ENCODE measurements around the gene DENND2A.
A peak's percentile ranks its signal among the peaks of the same experiment; 100 is the strongest.
"Not testable (repeated sequence)": the region's sequence is repeated elsewhere in the genome, so short reads cannot be mapped to it uniquely, and the experiment has no call there.

DENND2A gene

GRCh38 chr7:140621401-140622021, 19.1 kb downstream of the DENND2A start:
- FAIRE-seq (peak; percentile 52), DNase-seq (ENCODE audit: insufficient read length, low spot score) (no peak)
- TF ChIP-seq PAX5 (IDR thresholded peaks at IDR 0.05; ENCODE audit: insufficient read depth, low read length, severe bottlenecking): no peak
- no peak for TF ChIP-seq POLR2AphosphoS5 (IDR thresholded peaks at IDR 0.05; ENCODE audit: low read depth, low read length)
- TF ChIP-seq POU2F2 (IDR thresholded peaks at IDR 0.05; ENCODE audit: low read depth, low read length): no peak
- TF ChIP-seq TAF1 (IDR thresholded peaks at IDR 0.05; ENCODE audit: low read depth, low read length): no peak
- no peak for TF ChIP-seq SPI1 (IDR thresholded peaks at IDR 0.05; ENCODE audit: low read depth, low read length)
- TF ChIP-seq POLR2A (IDR thresholded peaks at IDR 0.05; ENCODE audit: low read depth, low read length): no peak

- not testable (repeated sequence) for FAIRE-seq; DNase-seq (ENCODE audit: insufficient read length, low spot score)
These were observed 20.6 kb downstream of the DENND2A start for GRCh38 chr7:140619915-140620510.

DNA sequence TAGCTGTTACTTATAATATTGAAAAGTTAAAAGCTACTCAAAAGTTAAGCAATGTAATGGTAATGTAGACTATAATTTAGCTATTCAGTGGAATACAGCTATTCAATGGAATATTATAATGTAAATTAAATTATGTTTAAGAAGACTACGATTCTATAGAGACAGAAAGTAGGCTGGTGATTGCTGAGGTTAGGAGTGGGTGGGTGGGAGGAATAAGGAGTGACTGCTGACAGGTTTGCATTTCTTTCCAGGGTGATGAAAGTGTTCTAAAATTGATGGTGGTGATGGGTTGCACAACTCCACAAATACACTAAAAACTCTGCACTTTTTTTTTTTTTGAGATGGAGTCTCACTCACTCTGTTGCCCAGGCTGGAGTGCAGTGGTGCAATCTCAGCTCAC, 21.4 kb downstream of the DENND2A start:
- TF ChIP-seq PAX5 (IDR thresholded peaks at IDR 0.05; ENCODE audit: insufficient read depth, low read length, severe bottlenecking) (no peak), TAF1 (IDR thresholded peaks at IDR 0.05; ENCODE audit: low read depth, low read length) (no peak), POLR2AphosphoS5 (IDR thresholded peaks at IDR 0.05; ENCODE audit: low read depth, low read length) (no peak), POU2F2 (IDR thresholded peaks at IDR 0.05; ENCODE audit: low read depth, low read length) (no peak)
- DNase-seq (ENCODE audit: insufficient read length, low spot score) (no peak), FAIRE-seq (no peak)

- FAIRE-seq: no peak
- no peak for DNase-seq (ENCODE audit: insufficient read length, low spot score)
- TF ChIP-seq POU2F2 (IDR thresholded peaks at IDR 0.05; ENCODE audit: low read depth, low read length) (no peak), SPI1 (IDR thresholded peaks at IDR 0.05; ENCODE audit: low read depth, low read length) (no peak), POLR2A (IDR thresholded peaks at IDR 0.05; ENCODE audit: low read depth, low read length) (no peak), POLR2AphosphoS5 (IDR thresholded peaks at IDR 0.05; ENCODE audit: low read depth, low read length) (no peak), PAX5 (IDR thresholded peaks at IDR 0.05; ENCODE audit: insufficient read depth, low read length, severe bottlenecking) (no peak), TAF1 (IDR thresholded peaks at IDR 0.05; ENCODE audit: low read depth, low read length) (no peak)
These were observed 22.3 kb downstream of the DENND2A start for GRCh38 chr7:140618306-140618705.

DNA sequence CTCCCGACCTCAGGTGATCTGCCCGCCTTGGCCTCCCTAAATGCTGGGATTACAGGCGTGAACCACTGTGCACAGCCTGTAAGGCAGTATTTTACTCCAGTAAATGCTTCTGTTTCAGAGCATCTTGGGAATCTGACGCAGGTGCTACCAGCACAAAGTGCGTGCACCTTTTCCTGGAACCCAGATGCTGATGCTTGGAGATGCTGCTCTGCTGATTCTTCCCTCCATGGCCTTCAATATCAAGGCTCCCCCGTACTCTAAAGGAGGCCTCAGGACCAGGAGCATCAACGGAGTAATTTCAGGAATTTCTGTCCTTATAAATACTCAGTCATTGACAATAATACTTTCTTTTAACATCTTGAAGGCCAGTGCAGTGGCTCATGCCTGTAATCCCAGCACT, 23.5 kb downstream of the DENND2A start:
- DNase-seq (ENCODE audit: insufficient read length, low spot score) (no peak), FAIRE-seq (no peak)
- no peak for TF ChIP-seq PAX5 (IDR thresholded peaks at IDR 0.05; ENCODE audit: insufficient read depth, low read length, severe bottlenecking)
- TF ChIP-seq TAF1 (IDR thresholded peaks at IDR 0.05; ENCODE audit: low read depth, low read length): no peak
- TF ChIP-seq POLR2AphosphoS5 (IDR thresholded peaks at IDR 0.05; ENCODE audit: low read depth, low read length): no peak
- no peak for TF ChIP-seq POLR2A (IDR thresholded peaks at IDR 0.05; ENCODE audit: low read depth, low read length)
- no peak for TF ChIP-seq SPI1 (IDR thresholded peaks at IDR 0.05; ENCODE audit: low read depth, low read length)
- TF ChIP-seq POU2F2 (IDR thresholded peaks at IDR 0.05; ENCODE audit: low read depth, low read length): no peak

DNA sequence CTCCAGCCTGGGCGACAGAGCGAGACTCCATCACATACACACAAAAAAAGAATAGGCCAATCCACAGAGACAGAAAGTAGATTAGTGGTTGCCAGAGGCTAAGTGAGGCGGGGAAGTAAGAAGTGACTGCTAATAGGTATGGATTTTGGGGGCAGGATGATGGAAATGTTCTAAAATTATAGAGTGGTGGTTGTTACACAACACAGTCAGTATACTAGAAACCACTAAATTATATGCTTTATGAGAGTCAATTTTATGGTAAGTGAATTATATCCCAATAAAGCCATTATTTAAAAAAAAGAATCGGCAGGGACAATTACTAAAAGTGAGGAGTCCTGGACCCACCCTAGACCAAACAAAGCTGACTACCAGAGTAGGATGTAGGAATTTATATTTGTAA, 24.3 kb downstream of the DENND2A start:
- DNase-seq (ENCODE audit: insufficient read length, low spot score) (no peak), FAIRE-seq (no peak)
- TF ChIP-seq POLR2A (IDR thresholded peaks at IDR 0.05; ENCODE audit: low read depth, low read length) (no peak), TAF1 (IDR thresholded peaks at IDR 0.05; ENCODE audit: low read depth, low read length) (no peak), PAX5 (IDR thresholded peaks at IDR 0.05; ENCODE audit: insufficient read depth, low read length, severe bottlenecking) (no peak), POLR2AphosphoS5 (IDR thresholded peaks at IDR 0.05; ENCODE audit: low read depth, low read length) (no peak), SPI1 (IDR thresholded peaks at IDR 0.05; ENCODE audit: low read depth, low read length) (no peak), POU2F2 (IDR thresholded peaks at IDR 0.05; ENCODE audit: low read depth, low read length) (no peak)

DNA sequence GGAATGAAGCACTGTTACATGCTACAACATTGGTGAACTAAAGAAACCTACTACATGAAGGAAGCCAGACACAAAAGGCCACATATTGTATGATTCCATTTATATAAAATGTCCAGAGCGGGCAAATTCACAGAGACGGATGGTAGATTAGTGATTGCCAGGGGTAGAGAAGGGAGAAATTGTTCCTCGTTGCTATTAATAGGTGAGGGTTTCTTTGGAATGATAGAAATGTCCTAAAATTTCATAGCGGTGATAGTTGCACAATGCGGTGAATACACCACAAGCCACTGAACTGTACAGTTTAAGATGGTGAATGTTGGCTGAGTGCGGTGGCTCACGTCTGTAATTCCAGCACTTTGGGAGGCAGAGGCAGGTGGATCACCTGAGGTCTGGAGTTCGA, 29.0 kb downstream of the DENND2A start:
- TF ChIP-seq POU2F2 (IDR thresholded peaks at IDR 0.05; ENCODE audit: low read depth, low read length) (no peak), POLR2AphosphoS5 (IDR thresholded peaks at IDR 0.05; ENCODE audit: low read depth, low read length) (no peak), PAX5 (IDR thresholded peaks at IDR 0.05; ENCODE audit: insufficient read depth, low read length, severe bottlenecking) (no peak), SPI1 (IDR thresholded peaks at IDR 0.05; ENCODE audit: low read depth, low read length) (no peak), TAF1 (IDR thresholded peaks at IDR 0.05; ENCODE audit: low read depth, low read length) (no peak), POLR2A (IDR thresholded peaks at IDR 0.05; ENCODE audit: low read depth, low read length) (no peak)
- DNase-seq (ENCODE audit: insufficient read length, low spot score) (no peak), FAIRE-seq (no peak)

GRCh38 chr7:140610204-140611165, 30.1 kb downstream of the DENND2A start:
- no peak for TF ChIP-seq POU2F2 (IDR thresholded peaks at IDR 0.05; ENCODE audit: low read depth, low read length)
- no peak for TF ChIP-seq POLR2AphosphoS5 (IDR thresholded peaks at IDR 0.05; ENCODE audit: low read depth, low read length)
- no peak for TF ChIP-seq SPI1 (IDR thresholded peaks at IDR 0.05; ENCODE audit: low read depth, low read length)
- TF ChIP-seq POLR2A (IDR thresholded peaks at IDR 0.05; ENCODE audit: low read depth, low read length): no peak
- no peak for TF ChIP-seq TAF1 (IDR thresholded peaks at IDR 0.05; ENCODE audit: low read depth, low read length)
- no peak for TF ChIP-seq PAX5 (IDR thresholded peaks at IDR 0.05; ENCODE audit: insufficient read depth, low read length, severe bottlenecking)
- no peak for FAIRE-seq
- DNase-seq (ENCODE audit: insufficient read length, low spot score): no peak

GRCh38 chr7:140609646-140610045, 31.0 kb downstream of the DENND2A start:
- FAIRE-seq: no peak
- DNase-seq (ENCODE audit: insufficient read length, low spot score): no peak
- no peak for TF ChIP-seq TAF1 (IDR thresholded peaks at IDR 0.05; ENCODE audit: low read depth, low read length)
- TF ChIP-seq PAX5 (IDR thresholded peaks at IDR 0.05; ENCODE audit: insufficient read depth, low read length, severe bottlenecking): no peak
- no peak for TF ChIP-seq POLR2AphosphoS5 (IDR thresholded peaks at IDR 0.05; ENCODE audit: low read depth, low read length)
- no peak for TF ChIP-seq POLR2A (IDR thresholded peaks at IDR 0.05; ENCODE audit: low read depth, low read length)
- no peak for TF ChIP-seq SPI1 (IDR thresholded peaks at IDR 0.05; ENCODE audit: low read depth, low read length)
- TF ChIP-seq POU2F2 (IDR thresholded peaks at IDR 0.05; ENCODE audit: low read depth, low read length): no peak
